HK-2 (cell line): ENCODE results near the gene CELF3.

Experiments used
- DNase-seq: peaks from one replicate; pipeline ENCODE4 v3.0.0-alpha.2; 2018; ENCODE audit not compliant: unreplicated experiment

CELF3 gene

DNA sequence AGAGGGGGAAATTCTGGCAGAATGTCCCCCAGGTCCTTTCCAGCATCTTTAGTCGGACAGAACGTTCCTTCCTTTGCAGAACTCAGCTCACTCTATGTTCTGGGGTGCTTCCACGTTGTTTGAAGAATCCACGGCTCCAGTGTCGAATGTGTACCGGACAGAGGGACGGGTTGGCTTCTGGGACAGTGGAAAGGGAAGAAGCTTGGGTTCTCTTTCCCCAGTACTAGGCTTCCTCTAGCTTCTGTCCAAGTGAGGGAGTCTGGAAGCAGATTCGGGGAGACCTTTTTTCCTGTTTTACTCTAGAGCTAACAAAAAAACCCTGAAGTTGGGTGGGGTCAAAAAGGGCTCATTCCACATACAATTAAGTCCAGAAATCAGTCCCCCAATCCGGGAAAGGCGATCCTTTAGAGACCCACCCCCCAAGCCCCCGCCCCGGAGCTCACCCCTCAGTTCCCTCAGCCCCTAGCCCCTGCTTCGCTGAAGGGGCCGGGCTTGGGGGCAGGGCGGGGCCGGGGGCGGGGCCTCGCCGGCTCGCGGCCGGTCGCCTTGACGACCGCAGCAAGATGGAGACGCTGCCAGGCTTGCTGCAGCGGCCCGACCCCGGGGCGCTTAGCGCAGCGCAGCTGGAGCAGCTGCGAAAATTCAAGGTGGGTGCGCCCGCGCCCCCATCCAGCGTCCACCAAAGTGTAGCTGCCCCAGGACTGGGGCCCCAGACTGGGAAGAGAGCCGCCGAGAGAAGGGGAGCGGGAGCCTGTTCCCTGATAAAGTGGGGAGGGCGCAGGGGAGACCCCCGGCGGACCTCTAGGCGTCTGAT lies 4.6 kb upstream of the CELF3 start, which contains the start of gene RIIAD1:
Gene RIIAD1, plus strand, starts transcription at position 549 of the 814 bp plus-strand sequence. Its CDS starts 15 bp downstream, at position 564.
- DNase-seq: no peak

DNA sequence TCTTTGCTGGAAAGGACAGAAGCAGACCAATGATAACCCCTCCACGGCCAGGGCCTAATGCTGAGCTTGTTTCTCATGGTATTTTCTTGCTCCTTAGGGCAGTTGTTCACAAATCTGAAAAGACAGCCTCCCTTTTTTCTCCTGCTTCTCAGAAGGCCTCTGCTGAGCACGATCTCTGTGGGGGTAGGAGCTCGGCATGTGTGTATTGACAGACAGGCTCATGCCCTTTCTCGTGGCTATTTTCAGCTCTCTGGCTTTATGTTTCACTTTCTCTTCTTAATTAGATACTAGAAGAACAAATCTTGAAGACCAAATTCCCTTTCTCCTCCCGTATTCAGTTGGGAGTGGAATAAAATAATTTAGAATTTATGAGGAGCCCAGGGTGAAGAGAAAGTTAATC lies 4.0 kb upstream of the CELF3 start:
- DNase-seq: no peak

DNA sequence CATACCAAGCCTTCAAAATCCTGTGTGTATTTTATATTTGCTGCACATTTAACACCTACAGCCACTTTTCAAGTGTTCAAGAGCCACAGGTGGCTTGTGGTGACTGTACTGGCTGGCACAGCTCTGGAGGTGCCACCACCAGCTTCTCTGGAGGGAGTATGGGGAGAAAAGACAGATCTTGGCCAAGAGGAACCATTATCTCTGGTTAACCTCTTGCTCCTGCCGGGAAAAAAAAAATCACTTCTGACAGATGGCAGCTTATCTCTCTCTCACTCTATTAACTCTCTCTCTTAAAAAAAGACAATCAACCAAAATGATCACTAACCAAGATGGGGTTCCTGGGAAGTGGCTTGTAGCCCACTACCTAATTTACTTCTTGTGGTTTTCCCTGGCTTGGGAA lies 3.5 kb upstream of the CELF3 start:
- DNase-seq: no peak

DNA sequence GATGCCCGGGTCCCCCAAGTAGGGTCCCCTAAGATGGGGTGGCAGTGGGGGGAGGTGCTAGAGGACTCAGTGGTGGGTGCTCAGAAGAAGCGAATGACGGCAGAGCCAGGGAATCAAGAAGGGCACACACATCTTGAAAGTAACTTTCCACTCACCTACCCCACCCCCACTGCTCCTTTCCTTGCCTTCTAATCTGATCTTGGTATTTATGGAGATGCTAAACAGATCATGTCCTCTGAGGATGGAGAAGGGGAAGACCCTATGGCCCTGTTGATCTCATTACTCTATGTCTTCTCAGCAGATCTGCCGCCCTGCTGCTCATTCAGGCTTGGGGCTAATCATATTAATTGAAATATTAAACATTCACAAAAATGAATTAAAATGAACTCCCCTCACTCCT lies 2.1 kb upstream of the CELF3 start:
- DNase-seq: no peak

DNA sequence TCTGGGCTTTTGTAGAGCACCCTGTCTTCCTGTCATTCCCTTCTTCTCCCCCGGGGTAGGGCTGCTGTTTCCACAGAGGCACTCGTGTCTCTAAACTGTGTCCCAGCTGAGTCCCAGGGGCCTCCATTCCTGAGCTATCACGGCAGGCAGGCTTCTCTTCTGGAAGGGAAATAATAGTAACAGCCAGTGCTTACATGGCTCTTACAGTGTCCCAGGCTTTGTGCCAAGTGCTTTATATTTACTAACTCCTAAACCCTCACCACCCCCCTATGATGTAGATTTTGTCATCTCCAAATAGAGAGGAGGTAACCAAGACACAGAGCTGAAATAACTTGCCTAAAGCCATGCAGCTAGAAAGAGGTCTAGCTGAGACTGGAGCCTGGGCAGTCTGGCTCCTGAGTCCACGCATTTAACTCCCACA lies 1.4 kb upstream of the CELF3 start:
- no peak for DNase-seq

DNA sequence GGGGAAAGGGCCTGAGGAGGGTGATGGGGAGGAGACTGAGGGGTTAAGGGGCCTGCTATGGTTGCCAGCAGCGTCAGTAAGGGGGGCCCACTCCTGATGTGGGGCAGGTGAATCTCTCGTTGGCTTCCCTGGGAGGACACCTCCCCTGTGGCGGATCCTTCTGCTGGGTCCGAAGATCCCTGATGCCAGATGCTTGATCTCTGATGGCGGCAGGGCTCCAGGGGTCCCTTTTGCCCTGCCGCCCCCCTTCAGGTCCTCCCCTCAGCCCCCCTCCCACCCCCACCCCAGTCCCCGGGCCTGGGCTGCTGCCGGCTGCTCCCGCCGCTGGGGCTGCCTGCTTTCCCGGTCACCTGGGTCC lies 219 bp downstream of the CELF3 start:
- DNase-seq: no peak

DNA sequence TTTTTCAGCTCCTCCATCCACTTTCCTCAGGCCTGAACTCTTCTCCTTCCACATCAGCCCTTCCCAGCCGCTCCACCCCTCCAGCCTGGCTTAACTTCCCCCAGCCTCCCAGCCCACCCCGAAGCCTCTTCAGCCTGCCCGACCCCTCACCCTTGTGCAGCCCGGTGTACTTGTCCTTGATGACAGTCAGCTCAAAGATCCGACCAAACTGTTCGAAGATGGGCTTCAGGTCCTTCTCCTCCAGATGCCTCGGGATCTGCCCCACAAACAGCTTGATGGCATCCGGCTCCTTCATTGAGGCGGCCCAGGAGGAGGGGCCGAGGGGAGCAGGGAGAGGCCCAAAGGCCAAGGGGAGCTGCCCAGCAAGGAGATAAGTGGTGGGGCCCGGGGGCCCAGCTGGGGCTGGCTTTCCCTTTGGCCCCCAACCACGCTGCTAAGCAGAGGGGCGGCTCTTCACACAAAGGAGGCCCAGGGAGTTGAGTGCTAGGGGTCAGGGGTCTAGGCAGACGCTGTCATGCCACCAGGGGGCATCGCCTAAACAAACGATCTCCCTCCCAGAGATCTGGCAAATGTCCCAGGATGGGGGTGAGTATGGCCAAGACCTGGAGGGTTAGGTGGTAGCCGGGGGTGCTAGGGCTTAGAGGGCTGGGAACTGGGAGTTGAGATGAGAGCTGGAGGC lies 738 bp downstream of the CELF3 start:
- no peak for DNase-seq

DNA sequence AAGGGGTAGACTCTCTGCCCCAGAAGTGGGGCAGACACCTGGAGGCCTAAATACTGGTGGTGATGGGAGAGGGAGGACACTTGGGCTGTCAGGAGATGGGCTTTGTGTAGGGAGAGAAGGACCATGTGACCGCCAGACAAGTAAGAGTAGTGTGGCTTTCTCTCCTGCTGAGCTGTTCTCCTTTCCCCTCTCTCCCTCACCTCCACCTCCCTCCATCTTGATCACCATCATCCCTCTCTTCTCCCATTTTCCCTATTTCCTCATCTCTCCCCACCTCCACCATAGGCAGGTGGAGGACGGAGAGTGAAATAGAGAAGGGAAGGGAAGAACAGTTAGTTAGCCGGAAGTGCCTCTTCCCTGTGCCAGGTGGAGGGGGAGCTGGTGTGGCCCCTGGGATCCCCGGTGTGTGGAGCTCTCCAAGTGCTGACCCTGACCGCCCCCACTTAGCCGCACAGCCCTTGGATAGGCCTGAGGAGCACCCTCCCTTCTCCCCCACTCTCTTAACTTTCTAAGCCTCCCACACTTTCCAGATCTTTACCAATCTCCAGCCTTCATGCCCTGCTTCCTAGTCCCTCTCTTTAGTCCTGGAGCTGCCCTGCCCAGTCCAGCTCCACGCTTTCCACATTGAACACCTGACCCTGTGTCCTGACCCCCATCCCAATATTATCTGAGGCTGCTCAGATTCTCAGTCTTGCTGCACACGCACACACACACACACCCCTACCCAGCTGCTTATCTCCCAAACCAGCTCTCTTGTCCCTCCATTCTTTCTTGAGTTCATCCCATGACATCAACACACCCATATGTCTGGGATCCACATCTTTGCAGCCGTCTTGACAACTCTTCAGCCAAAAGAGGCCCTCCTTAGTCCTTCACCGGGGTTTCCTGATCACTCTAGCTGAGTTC lies 1.5 kb downstream of the CELF3 start:
- no peak for DNase-seq

DNA sequence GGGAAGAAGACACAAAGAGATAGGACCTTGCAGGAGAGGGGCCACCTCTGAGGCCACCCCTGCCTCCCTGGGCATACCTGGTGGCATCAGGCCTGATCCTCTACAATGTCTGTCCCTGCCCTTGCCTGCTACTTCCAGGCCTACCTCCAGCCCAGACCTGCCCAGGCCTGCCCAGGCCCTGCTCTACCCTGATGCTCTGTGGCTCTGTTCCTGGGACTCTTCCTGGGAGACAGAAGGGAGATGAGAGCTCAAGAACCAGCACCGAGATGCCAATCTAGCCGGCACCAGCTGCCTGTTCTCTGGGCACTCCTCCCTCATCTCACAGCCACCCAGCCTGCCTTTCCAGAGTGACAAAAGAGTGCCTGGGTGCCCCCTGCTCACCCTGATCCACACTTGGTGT lies 2.7 kb downstream of the CELF3 start:
- DNase-seq: no peak

DNA sequence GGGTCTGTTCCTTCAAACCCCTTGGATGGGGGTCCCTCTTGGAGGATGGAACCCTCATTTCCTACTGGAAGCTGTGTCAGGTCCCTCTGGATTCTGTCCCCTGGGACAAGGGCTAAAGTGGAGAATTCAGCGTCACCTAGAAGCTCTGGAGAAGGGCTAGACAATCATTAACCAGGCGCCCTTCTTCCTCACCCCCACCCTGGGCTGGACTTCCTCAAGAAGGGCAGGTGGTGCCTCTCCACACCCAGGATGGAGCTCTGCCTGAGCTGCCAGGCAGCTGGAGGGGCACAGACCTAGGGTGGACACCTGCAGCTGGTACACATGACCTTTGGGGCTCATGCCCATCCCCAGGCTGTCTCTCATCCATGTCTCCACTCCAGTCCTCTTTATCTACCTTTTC lies 3.6 kb downstream of the CELF3 start:
- DNase-seq: no peak

DNA sequence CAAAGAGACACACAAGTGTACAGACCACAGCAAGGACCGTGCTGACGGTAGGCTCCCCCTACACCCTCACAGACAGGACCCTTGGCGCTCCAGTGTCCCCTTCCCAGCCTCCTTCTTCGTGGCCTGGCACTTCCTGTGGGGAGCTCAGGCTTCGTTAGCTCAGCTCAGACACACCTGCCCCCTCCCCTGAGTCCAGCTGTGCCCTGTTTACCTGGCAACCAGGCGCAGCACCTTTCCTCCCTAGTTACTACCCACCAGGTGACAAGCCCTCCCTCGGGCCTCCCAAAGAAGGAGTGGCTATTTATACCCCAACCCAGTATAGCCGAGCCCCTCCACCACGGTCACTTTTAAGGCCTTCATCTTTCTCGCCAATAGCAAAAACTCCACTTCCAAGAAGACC lies 4.7 kb downstream of the CELF3 start:
- DNase-seq: no peak

DNA sequence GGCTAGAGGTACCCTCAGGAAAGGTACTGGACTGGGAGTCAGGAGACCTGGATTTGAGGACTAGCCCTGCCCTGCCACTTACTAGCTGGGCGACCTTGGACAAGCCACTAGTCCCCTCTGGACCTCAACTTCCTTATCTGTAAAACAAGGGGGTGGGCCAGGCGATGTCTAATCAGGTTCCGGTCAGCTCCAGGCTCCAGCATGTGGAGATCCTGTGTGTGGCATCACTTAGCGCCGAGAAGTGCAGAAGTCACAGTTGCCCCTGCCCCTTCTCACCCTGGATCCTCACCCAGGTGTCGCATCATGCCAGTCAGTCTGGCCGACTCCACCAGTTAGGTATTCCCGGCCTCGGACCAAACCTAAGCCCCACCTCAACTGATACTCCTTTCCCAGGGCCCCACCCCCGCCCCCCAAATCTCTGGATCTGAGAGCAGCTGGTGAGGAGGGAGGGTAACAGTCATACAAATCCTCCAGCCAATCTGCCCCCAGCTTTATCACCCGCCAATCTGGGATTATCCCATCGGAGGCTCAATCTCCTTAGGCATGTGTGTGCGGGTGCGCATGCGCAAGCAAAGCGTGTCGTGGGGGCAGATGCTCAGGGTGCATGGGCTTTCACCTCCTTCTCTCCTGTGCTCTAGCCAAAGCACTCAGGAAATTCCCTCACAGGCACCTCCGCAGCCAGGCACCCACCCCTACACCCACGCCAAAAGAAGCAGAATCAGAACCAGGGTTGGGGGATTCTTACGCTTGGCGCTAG lies 5.4 kb downstream of the CELF3 start:
- DNase-seq: no peak

DNA sequence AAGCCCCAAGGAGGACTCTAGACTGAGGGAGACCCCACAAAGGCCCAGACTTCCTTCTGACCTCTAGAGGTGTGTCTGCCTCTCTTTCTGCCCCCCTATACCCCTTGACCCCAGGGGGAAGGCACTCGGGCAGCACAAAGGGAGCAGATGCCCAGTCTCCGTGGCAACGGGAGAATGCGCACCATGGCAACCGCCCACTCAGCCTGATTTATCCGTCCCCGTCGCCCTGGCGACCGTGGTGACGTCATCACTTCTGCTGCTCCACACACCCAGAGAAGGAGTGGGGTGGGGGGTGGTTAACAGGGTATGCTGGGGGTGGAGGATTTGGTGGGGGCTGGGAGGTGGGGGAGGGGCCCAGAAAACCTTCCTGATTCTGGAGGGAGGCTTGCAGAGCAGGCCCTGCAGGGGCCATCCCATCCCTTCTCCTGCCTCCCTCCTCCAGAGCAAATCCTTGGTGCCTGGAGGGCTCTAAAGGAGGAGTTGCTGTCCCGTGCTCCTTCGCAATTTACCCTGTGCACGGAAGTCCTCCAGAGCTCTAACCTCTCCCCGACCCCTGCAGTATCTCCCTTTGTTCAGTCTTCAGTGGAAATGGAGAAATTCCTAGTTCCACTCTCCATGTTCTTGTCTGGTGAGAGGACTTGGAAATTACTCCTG lies 6.3 kb downstream of the CELF3 start:
- DNase-seq: peak; percentile 15

DNA sequence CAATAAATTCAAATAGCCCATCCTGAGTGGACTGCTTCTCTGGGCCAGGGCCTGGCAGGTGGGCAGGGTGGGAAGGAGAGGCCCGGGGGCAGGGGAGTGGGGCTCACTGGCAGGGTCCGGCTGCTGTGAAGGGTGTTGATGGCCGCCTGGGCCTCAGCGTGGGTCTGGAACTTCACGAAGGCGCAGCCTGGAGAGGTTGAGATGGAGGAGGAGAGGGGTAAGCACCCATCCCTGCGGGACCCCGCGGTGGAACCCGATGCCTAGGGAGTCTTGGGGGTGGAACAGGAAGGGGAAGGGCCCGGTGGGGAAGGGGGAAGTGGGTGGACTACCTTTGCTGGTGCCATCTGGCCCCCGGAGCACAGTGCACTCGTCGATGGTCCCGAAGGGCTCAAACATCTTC lies 7.7 kb downstream of the CELF3 start:
- DNase-seq: no peak

DNA sequence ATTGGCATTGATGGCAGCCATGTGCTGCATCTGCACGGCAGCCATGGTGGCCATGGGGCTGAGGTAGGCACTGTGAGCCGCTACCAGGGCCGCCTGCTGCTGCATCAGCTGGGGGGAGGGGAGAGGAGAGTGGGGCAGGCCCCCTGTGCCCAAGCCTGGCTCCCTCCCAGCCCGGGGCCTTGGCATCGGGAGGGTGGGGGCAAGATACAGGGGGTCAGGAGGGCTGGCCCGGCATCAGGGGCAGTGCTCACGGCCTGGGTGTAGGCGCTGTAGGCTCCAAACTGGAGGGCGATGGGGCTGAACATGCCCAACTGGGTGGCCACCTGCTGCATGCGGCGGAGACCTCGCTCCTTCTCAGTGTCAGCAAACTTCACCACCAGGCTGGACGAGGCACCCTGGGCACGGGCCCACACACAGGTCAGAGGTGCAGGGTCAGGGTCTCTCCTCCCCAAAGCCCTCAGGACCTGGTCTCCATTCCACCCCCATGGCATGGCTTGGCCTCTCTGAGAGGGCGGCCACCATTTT lies 9.0 kb downstream of the CELF3 start:
- no peak for DNase-seq

DNA sequence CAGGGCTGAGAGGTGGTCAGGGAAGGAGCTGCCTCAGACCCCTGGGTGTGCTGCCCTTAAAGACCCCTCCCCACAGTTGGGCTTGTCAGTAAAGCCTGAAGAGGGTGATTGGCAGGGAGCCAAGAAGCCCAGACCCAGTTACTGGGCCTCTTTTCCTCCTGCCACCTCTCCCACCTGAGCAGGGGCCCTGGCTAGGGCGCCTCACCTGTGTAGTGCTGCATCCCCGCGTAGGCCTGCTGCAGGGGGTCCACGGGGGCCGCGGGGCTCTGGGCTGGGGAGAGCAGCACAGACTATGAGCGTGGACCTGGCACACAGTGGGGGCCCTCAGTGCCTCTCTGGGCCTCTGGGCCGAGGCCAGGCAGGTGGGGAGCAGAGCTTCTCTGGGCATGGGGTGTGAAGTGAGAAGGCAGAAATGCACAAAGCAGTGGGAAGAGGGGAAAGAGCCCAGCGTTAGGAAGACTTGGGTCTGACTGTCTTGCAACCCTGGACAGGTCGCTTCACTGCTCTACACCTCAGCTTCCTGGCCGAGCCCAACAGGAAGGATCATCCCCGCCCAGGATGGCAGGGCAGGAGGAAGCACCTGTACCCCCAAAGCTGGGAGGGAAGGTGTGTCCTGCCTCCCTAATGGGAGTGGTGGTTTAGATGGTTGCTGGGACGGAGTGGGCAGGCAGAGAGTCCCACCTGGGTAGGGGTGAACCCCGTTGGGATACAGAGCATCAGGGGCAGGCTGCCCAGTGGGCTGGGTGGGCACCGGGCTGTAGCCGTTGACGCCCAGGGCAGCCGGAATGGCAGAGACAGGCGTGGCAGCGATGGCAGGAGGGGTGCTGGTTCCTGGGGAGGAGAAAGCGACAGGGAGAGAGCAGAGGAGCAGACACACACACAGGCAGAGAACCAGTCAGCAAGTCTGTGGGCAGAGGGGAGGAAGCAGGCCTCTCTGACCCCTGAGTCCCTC lies 9.9 kb downstream of the CELF3 start:
- DNase-seq: no peak

DNA sequence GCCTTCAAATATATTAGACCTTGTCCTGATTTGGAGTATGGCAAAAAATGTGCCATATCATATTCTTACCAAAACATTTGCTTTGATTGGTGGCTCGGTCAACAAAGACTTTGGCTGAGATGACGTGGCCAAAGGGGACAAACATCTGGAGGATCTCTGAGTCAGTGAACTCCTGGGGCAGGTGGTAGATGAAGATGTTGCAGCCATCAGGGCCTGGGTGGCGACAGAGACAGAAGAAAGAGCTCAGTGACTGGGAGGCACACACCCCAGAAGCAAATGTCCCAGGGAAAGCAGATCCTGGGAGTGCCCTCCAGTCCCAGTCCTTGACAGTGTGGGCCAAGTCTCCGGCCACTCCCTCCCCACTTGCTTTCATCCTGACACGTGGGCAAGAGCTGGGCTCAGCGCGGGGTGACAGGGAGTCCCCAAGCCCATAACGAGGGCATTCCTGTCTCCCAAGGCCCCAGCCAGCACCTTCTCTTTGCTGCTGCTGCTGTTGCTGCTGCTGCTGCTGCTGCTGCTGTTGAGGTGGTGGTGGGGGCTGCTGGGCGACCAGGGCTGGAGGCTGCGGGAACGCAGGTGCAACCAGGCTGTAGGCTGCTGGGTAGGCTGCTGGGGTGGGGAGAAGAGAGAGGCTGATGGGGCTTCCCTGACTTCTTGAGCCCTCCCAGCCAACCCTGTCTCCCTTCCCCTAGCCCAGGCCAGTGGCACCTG lies 10.7 kb downstream of the CELF3 start:
- no peak for DNase-seq

DNA sequence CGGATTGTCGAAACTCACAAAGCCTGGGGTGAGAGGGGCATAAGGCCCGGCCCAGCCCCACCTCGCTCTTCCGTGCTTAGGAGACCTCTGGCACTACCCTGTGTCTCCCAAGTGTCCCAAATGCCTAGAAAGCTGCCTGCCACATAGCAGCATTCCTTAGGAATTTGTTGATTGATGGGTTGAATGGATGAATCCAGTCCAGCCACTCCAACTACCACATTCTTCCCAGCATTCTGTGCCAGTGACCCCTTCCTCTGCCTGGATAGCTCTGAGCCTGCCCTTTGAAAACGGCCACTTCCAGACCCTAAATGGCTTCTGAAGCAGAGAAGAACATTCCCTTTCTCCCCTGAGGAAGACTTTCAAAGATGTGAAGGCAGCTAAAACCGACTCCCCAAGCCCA lies 11.5 kb downstream of the CELF3 start:
- no peak for DNase-seq

DNA sequence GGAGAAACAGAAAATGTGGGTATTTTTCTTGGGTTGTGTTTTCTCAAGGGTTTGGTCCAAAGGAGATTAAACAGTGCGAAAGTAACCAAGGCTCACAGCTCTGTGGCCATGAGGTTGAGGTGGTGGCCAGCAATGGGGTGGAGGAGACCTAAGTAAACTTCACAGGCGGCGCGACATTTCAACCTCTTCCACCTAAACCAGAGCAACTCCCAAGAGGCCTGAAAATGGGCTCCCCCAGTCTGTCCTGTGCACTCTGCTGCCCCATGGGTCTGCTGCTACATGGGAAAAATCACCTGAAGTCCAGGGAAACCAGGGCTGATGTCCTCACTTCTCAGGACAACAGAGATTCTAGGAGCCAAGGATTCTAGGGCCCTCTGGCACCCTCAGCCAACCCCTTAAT lies 12.4 kb downstream of the CELF3 start:
- DNase-seq: no peak
